GM12878 (cell line): ENCODE results near the gene ACSL1. TPM values are rescaled to one million over a fixed set of nuclear protein-coding genes. Genes with fewer than 3 reads are reported as not detected.

ENCODE experiments used
- ATF7 ChIP-seq: fragments of 450-650 bp; IDR thresholded peaks from 2 replicates; pipeline ENCODE4 v1.6.1; 2016; ENCODE audit warnings: low read depth, mild to moderate bottlenecking
- BCL11A ChIP-seq: IDR thresholded peaks from 2 replicates; pipeline ENCODE4 v1.6.1; 2011; ENCODE audit warnings: low read depth, low read length
- CREB1 ChIP-seq: IDR thresholded peaks from 2 replicates; pipeline ENCODE4 v1.6.1; 2012; ENCODE audit warnings: low read depth, mild to moderate bottlenecking, inconsistent platforms
- CREM ChIP-seq: IDR thresholded peaks from 2 replicates; pipeline ENCODE4 v1.6.1; 2014; ENCODE audit warnings: antibody characterized with exemption, low read depth
- JUNB ChIP-seq: IDR thresholded peaks from 2 replicates; pipeline ENCODE4 v1.6.1; 2016; ENCODE audit warnings: antibody characterized with exemption, mild to moderate bottlenecking
- MEF2A ChIP-seq: IDR thresholded peaks from 2 replicates; pipeline ENCODE4 v1.6.1; 2011; ENCODE audit warnings: low read depth, mild to moderate bottlenecking, low read length, moderate library complexity; ENCODE audit not compliant: insufficient read depth
- NFYA ChIP-seq: IDR thresholded peaks from 2 replicates; pipeline ENCODE4 v1.6.1; 2011; ENCODE audit warnings: low read depth, mild to moderate bottlenecking, low read length, improper control_type of control experiment, borderline replicate concordance
- PML ChIP-seq: IDR thresholded peaks from 2 replicates; pipeline ENCODE4 v1.6.1; 2012; ENCODE audit warnings: low read length, inconsistent platforms
- RUNX3 ChIP-seq: IDR thresholded peaks from 2 replicates; pipeline ENCODE4 v1.6.1; 2012; ENCODE audit warnings: low read length, inconsistent platforms
- SPI1 ChIP-seq: IDR thresholded peaks from 2 replicates; pipeline ENCODE4 v1.6.1; 2011; ENCODE audit warnings: low read depth, mild to moderate bottlenecking, low read length, moderate library complexity, borderline replicate concordance; ENCODE audit not compliant: insufficient read depth
- YBX1 ChIP-seq: fragments of 450-650 bp; IDR thresholded peaks from 2 replicates; pipeline ENCODE4 v1.6.1; 2016; ENCODE audit warnings: antibody characterized with exemption
- ZBED1 ChIP-seq: IDR thresholded peaks from 2 replicates; pipeline ENCODE4 v1.6.1; 2016; ENCODE audit warnings: borderline replicate concordance
- ZNF217 ChIP-seq: fragments of 450-650 bp; IDR thresholded peaks from 2 replicates; pipeline ENCODE4 v1.6.1; 2017; ENCODE audit warnings: antibody characterized with exemption, mild to moderate bottlenecking
- polyA plus RNA-seq, 11 experiments: library from polyadenylated mRNA; depleted of rRNA in 4 of 11; unstranded in 6 of 11; stranded (reverse) in 5 of 11; fragments of >200 nt; fragmentation: Nextera tagmentation in 4 of 11; fragmentation: Illumina TruSeq in 1 of 11; extraction: Ambion mirVana in 4 of 11; extraction: Trizol in 1 of 11; gene quantifications; 1 replicate in 1 of 11; 2 replicates in 10 of 11; pipeline versions ENCODE4 v1.2.1 to v1.2.3, GENCODE V29; 2011 to 2016; ENCODE audit warnings: inconsistent platforms in 2 of 11, missing spikeins in 2 of 11, low read depth in 1 of 11
- total RNA-seq, 4 experiments: library from RNA; depleted of rRNA in 3 of 4; stranded (reverse); fragments of >200 nt in 3 of 4; fragmentation: Illumina TruSeq in 1 of 4; extraction: Trizol in 1 of 4; gene quantifications; 2 replicates each; pipeline versions ENCODE4 v1.2.1 to v1.2.3, GENCODE V29; 2013 to 2021
- TF ChIP-seq, protein P1 (sequence below): fragments of 450-650 bp; IDR thresholded peaks from 2 replicates; pipeline ENCODE4 v1.6.1; 2018; ENCODE audit warnings: mild to moderate bottlenecking, low read depth, moderate library complexity; ENCODE audit not compliant: partially characterized antibody
- TF ChIP-seq, protein P2 (sequence below): fragments of 450-650 bp; IDR thresholded peaks from 2 replicates; pipeline ENCODE4 v1.6.1; 2017; ENCODE audit warnings: low read depth, mild to moderate bottlenecking, moderate library complexity
- TF ChIP-seq, protein P3 (sequence below): IDR thresholded peaks from 2 replicates; pipeline ENCODE4 v1.6.1; 2011; ENCODE audit warnings: borderline replicate concordance, low read depth, mild to moderate bottlenecking, moderate library complexity, low read length; ENCODE audit not compliant: insufficient read depth, poor library complexity, severe bottlenecking

The ACSL1 gene
- total and polyA plus RNA-seq, 10 of the 15 experiments (the other 5 are each of a cell fraction or from before 2014, with no cell fraction given) = 30.7 to 68.1 (median 58.7) TPM

DNA sequence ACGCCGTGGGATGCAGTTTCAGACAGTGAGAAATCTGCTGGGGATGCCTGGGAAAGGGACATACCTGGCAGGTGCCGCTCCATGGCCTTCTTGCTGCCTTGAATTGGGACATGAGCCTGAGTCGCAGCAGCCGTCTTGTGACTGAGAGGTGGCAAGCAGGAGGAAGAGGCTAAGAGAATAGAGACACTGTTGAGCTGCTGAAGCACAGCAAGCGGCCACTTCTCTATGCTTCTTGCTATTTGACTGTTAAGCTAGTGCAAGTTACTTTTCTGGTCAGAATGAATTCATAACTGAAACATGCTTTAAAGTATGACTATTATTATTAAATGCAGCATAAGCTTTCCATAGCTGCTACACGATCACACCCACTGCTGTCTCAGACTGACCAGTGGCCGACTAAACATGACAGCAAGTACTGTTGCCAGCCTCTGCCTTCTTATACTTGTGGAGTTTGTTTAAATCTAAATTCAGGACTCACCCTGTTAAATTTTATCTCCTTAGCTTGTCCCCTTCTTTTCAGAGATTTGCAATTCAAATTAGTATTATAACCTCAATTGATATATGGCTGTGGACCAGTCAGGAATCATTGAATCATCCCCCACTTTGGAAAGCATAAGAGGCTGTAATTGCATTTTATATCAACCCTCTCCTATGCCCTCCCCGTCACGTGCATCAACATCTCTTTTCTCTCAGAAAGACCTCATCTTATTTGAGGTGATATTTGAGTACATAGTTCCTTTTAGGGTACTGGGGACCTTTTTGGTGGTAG, 24.8 kb upstream of the ACSL1 start (continued):
- TF ChIP-seq, protein P1, sequence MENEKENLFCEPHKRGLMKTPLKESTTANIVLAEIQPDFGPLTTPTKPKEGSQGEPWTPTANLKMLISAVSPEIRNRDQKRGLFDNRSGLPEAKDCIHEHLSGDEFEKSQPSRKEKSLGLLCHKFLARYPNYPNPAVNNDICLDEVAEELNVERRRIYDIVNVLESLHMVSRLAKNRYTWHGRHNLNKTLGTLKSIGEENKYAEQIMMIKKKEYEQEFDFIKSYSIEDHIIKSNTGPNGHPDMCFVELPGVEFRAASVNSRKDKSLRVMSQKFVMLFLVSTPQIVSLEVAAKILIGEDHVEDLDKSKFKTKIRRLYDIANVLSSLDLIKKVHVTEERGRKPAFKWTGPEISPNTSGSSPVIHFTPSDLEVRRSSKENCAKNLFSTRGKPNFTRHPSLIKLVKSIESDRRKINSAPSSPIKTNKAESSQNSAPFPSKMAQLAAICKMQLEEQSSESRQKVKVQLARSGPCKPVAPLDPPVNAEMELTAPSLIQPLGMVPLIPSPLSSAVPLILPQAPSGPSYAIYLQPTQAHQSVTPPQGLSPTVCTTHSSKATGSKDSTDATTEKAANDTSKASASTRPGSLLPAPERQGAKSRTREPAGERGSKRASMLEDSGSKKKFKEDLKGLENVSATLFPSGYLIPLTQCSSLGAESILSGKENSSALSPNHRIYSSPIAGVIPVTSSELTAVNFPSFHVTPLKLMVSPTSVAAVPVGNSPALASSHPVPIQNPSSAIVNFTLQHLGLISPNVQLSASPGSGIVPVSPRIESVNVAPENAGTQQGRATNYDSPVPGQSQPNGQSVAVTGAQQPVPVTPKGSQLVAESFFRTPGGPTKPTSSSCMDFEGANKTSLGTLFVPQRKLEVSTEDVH = no peak
- TF ChIP-seq ATF7 = peak; percentile 29; the same call in 1 of the 2 replicates
- TF ChIP-seq YBX1 = no peak
- peak; percentile 94 for TF ChIP-seq JUNB
- TF ChIP-seq RUNX3 = peak; percentile 75
- TF ChIP-seq PML = peak; percentile 79
- TF ChIP-seq SPI1 = peak; percentile 79; the same call in 1 of the 2 replicates
- TF ChIP-seq CREM = peak; percentile 73
- 0 out of 2 replicates have a peak, but pooled peaks have one; percentile 76 for TF ChIP-seq ZNF217
- no peak for TF ChIP-seq NFYA
- TF ChIP-seq, protein P2, sequence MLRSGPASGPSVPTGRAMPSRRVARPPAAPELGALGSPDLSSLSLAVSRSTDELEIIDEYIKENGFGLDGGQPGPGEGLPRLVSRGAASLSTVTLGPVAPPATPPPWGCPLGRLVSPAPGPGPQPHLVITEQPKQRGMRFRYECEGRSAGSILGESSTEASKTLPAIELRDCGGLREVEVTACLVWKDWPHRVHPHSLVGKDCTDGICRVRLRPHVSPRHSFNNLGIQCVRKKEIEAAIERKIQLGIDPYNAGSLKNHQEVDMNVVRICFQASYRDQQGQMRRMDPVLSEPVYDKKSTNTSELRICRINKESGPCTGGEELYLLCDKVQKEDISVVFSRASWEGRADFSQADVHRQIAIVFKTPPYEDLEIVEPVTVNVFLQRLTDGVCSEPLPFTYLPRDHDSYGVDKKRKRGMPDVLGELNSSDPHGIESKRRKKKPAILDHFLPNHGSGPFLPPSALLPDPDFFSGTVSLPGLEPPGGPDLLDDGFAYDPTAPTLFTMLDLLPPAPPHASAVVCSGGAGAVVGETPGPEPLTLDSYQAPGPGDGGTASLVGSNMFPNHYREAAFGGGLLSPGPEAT = 0 out of 2 replicates have a peak, but pooled peaks have one; percentile 18
- TF ChIP-seq CREB1 = peak; percentile 54
- peak; percentile 85; the same call in 1 of the 2 replicates for TF ChIP-seq MEF2A
- TF ChIP-seq ZBED1 = peak; percentile 82
- TF ChIP-seq, protein P3, sequence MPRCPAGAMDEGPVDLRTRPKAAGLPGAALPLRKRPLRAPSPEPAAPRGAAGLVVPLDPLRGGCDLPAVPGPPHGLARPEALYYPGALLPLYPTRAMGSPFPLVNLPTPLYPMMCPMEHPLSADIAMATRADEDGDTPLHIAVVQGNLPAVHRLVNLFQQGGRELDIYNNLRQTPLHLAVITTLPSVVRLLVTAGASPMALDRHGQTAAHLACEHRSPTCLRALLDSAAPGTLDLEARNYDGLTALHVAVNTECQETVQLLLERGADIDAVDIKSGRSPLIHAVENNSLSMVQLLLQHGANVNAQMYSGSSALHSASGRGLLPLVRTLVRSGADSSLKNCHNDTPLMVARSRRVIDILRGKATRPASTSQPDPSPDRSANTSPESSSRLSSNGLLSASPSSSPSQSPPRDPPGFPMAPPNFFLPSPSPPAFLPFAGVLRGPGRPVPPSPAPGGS = peak; percentile 65
- TF ChIP-seq BCL11A = peak; percentile 83
